LNCaP clone FGC (cell line): ENCODE data around the gene SMG6.

ENCODE experiments used
- DNase-seq: peaks from one replicate; pipeline ENCODE4 v3.0.0-alpha.2; 2011; ENCODE audit warnings: low read depth
- H3K4me3 ChIP-seq: 2 replicates; pipeline ENCODE4 v1.5.1; 2011; ENCODE audit warnings: mild to moderate bottlenecking, low read depth, low read length, control low read depth
- CTCF ChIP-seq: IDR thresholded peaks from 2 replicates; pipeline ENCODE4 v1.5.1; 2012; ENCODE audit warnings: mild to moderate bottlenecking; ENCODE audit not compliant: control insufficient read depth, insufficient read depth; ENCODE audit errors: extremely low read depth

The SMG6 gene

GRCh38 chr17:2101448-2102257 is 201.9 kb downstream of the SMG6 start:
- no peak overlapping the region for H3K4me3 ChIP-seq
- TF ChIP-seq CTCF = no peak
- DNase-seq = peak; percentile 96

- no peak for DNase-seq
- no peak for TF ChIP-seq CTCF
- H3K4me3 ChIP-seq = no peak overlapping the region
Observed at GRCh38 chr17:2095536-2095910, 208.1 kb downstream of the SMG6 start.

- DNase-seq = peak; percentile 97
- H3K4me3 ChIP-seq = no peak overlapping the region
- TF ChIP-seq CTCF = peak; percentile 87
Observed at GRCh38 chr17:2094891-2095535, 208.6 kb downstream of the SMG6 start.

- no peak overlapping the region for H3K4me3 ChIP-seq
- DNase-seq = no peak
- no peak for TF ChIP-seq CTCF
Observed at GRCh38 chr17:2093349-2093748, 210.2 kb downstream of the SMG6 start.

- DNase-seq = no peak
- no peak overlapping the region for H3K4me3 ChIP-seq
- TF ChIP-seq CTCF = no peak
Observed at GRCh38 chr17:2092253-2092652, 211.3 kb downstream of the SMG6 start.

- DNase-seq = peak; percentile 45
- H3K4me3 ChIP-seq = 0 out of 2 replicates have a peak overlapping the region, but pooled peaks have one; percentile 14
- TF ChIP-seq CTCF = no peak
Observed at GRCh38 chr17:2090804-2091534, 212.6 kb downstream of the SMG6 start.
